Endothelial cell of umbilical vein (primary cell): Measurements from ENCODE around the gene FXYD4. TPM values are rescaled to one million over a fixed set of nuclear protein-coding genes. Genes with fewer than 3 reads are reported as not detected.

Source experiments
- BruUV-seq: library from RNA; stranded (reverse); fragments of 400-500 nt; replicated peaks from 2 replicates; lab custom pipeline; 2021; lab: Mats Ljungman, UMichigan
- CTCF ChIA-PET: fragments of 300-600, 350-600 bp; sonication (Branson Sonifier 250); formaldehyde crosslinking; loops from one replicate; lab custom pipeline; 2021; ENCODE audit warnings: antibody characterized with exemption, inconsistent platforms; lab: Charles Lee
- POLR2A ChIA-PET: fragments of 300-600, 350-600 bp; sonication (Branson Sonifier 250); formaldehyde crosslinking; loops from one replicate; lab custom pipeline; 2021; ENCODE audit warnings: antibody characterized with exemption, inconsistent platforms; lab: Charles Lee
- DNase-seq: peaks from one replicate; pipeline ENCODE4 v3.0.0-alpha.2; 2011; ENCODE audit warnings: low read depth, low spot score
- FAIRE-seq: peaks from 2 replicates; lab custom pipeline; 2011; peaks lifted over from hg19 to GRCh38; lab: Jason Lieb, UNC
- H2AFZ ChIP-seq: 2 replicates; pipeline ENCODE4 v1.6.0; 2012; ENCODE audit warnings: low read depth, low read length, control low read depth, inconsistent platforms
- H3K27ac ChIP-seq: 2 replicates; pipeline ENCODE4 v1.5.1; 2011; ENCODE audit warnings: low read depth, mild to moderate bottlenecking, control low read depth, low read length, moderate library complexity; ENCODE audit not compliant: insufficient read depth
- H3K27me3 ChIP-seq, 2 experiments: 2 replicates each; pipeline versions ENCODE4 v1.6.0 to v1.6.1; 2011; ENCODE audit warnings: low read length in 2 of 2, mixed read lengths in 1 of 2; ENCODE audit not compliant: control insufficient read depth in 2 of 2, insufficient read depth in 2 of 2
- H3K36me3 ChIP-seq, 2 experiments: 2 replicates in 1 of 2; 3 replicates in 1 of 2; pipeline ENCODE4 v1.5.1; 2011; ENCODE audit warnings: low read length in 2 of 2, mild to moderate bottlenecking in 1 of 2, moderate library complexity in 1 of 2; ENCODE audit not compliant: control insufficient read depth in 2 of 2, insufficient read depth in 2 of 2; ENCODE audit errors: extremely low read depth in 1 of 2
- H3K4me1 ChIP-seq: 3 replicates; pipeline ENCODE4 v1.5.1; 2011; ENCODE audit warnings: mild to moderate bottlenecking, low read length; ENCODE audit not compliant: control insufficient read depth, insufficient read depth; ENCODE audit errors: extremely low read depth
- H3K4me2 ChIP-seq: 2 replicates; pipeline ENCODE4 v1.6.1; 2011; ENCODE audit warnings: low read length, control low read depth, mixed read lengths; ENCODE audit not compliant: insufficient read depth
- H3K4me3 ChIP-seq, 3 experiments: fragments of 200-600 bp in 1 of 3; sonication (generic), shearing (Covaris generic) in 1 of 3; replicated peaks in 1 of 3; 2 replicates each; pipeline ENCODE4 v1.5.1; 2011 to 2016; ENCODE audit warnings: control low read depth in 3 of 3, low read length in 3 of 3, mild to moderate bottlenecking in 2 of 3, inconsistent platforms in 1 of 3, low read depth in 1 of 3, moderate library complexity in 1 of 3; ENCODE audit not compliant: insufficient read depth in 1 of 3
- H3K79me2 ChIP-seq: 2 replicates; pipeline ENCODE4 v1.6.0; 2012; ENCODE audit warnings: low read length, inconsistent platforms; ENCODE audit not compliant: control insufficient read depth, insufficient read depth
- H3K9ac ChIP-seq: replicated peaks from 2 replicates; pipeline ENCODE3; 2011; ENCODE audit warnings: low read length, control low read depth; ENCODE audit not compliant: insufficient read depth; ENCODE audit errors: extremely low read depth
- H3K9me1 ChIP-seq: replicated peaks from 3 replicates; pipeline ENCODE4 v1.6.0; 2011; ENCODE audit warnings: mild to moderate bottlenecking, low read length; ENCODE audit not compliant: control insufficient read depth, insufficient read depth; ENCODE audit errors: extremely low read depth
- H3K9me3 ChIP-seq: replicated peaks from 2 replicates; pipeline ENCODE4 v1.5.1; 2012; ENCODE audit warnings: low read length, inconsistent platforms; ENCODE audit not compliant: control insufficient read depth, insufficient read depth
- H4K20me1 ChIP-seq: replicated peaks from 2 replicates; pipeline ENCODE3; 2011; ENCODE audit warnings: mild to moderate bottlenecking, low read length; ENCODE audit not compliant: control insufficient read depth, insufficient read depth; ENCODE audit errors: extremely low read depth
- EZH2 ChIP-seq: IDR thresholded peaks from 2 replicates; pipeline ENCODE4 v1.6.1; 2012; ENCODE audit warnings: borderline replicate concordance, low read depth, mild to moderate bottlenecking, moderate library complexity, low read length, inconsistent platforms; ENCODE audit not compliant: severe bottlenecking
- GATA2 ChIP-seq: IDR thresholded peaks from 2 replicates; pipeline ENCODE4 v1.7.0; 2011; ENCODE audit warnings: low read depth, mild to moderate bottlenecking, moderate library complexity, mixed read lengths, low read length; ENCODE audit not compliant: insufficient read length, insufficient read depth
- JUN ChIP-seq: IDR thresholded peaks from 2 replicates; pipeline ENCODE4 v1.6.1; 2011; ENCODE audit warnings: borderline replicate concordance, low read depth; ENCODE audit not compliant: insufficient read length, insufficient read depth
- MAX ChIP-seq: IDR thresholded peaks from 2 replicates; pipeline ENCODE4 v1.6.1; 2011; ENCODE audit not compliant: insufficient read depth, insufficient read length
- POLR2A ChIP-seq: IDR thresholded peaks from 2 replicates; pipeline ENCODE4 v1.6.1; 2012; ENCODE audit warnings: low read depth, mild to moderate bottlenecking, control low read depth, low read length
- POLR2AphosphoS5 ChIP-seq: IDR thresholded peaks from 2 replicates; pipeline ENCODE4 v1.6.1; 2012; ENCODE audit warnings: low read depth, mild to moderate bottlenecking, control low read depth, low read length, moderate library complexity; ENCODE audit not compliant: insufficient read depth
- dilution Hi-C: fragments of 300-500 bp; cut with MboI; formaldehyde crosslinking; loops from one replicate; pipeline ENCODE4 v1.15.0; 2019; ENCODE audit warnings: low sequenced_read_pairs; ENCODE audit not compliant: extremely low pct_ligation_motif_present
- intact Hi-C: fragments of 100-400 bp; cut with micrococcal nuclease; formaldehyde crosslinking; loops from one replicate; pipeline ENCODE4 v1.10.0; 2022
- polyA plus RNA-seq, 4 experiments: library from polyadenylated mRNA; depleted of rRNA in 3 of 4; stranded (reverse) in 3 of 4; unstranded in 1 of 4; fragments of >200 nt; gene quantifications; 2 replicates each; pipeline versions ENCODE4 v1.2.1 to v1.2.3, GENCODE V29; 2011 to 2012; ENCODE audit warnings: missing spikeins in 1 of 4
- total RNA-seq: library from RNA; stranded (reverse); gene quantifications from 2 replicates; pipeline ENCODE4 v1.2.3, GENCODE V29; 2021
- TF ChIP-seq, protein P1 (sequence below), 2 donors: IDR thresholded peaks; 1 replicate in 1 of 2; 2 replicates in 1 of 2; pipeline ENCODE4 v1.5.1; 2011; ENCODE audit warnings: low read length in 2 of 2, mild to moderate bottlenecking in 2 of 2, moderate library complexity in 2 of 2, control low read depth in 1 of 2, inconsistent platforms in 1 of 2, low read depth in 1 of 2; ENCODE audit not compliant: insufficient read depth in 1 of 2; ENCODE audit errors: extremely low read depth in 1 of 2

The FXYD4 gene
- total and polyA plus RNA-seq, 2 donors (not counting 3 experiments of a cell fraction or from before 2014, with no cell fraction given): not detected

DNA sequence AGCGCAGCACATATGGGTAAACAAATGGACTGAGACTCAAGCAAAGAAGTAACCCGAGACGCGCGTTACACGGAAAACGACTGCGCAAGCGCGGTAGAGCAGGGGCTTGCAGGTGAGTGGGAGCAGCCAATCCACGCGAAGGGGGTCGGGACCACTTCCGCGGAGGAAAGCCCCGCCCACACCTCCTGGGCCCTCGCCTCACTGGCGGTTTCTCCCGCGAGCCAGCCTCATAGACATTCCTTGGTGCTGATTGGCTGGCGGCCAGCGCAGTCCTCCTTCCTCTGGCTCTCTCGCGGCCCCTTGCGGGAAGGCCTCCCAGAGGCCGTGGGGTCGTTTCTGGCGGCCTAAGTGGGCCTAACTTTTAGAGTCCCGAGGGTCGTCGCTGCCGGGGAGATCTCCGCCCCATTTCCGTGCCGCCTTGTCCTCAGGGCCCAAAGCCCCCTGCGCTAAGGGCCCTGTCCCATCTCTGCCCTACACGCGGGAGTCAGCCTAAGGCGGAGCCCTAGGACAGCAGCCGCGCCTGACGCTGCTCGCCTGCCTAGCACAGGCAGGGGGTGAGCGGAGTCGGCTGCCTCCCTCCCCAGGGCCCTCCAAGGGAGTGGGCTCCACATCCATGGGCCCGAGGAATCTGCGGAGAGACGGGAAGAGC, 9.1 kb upstream of the FXYD4 start:
- peak overlapping the region; percentile 25 for H3K4me2 ChIP-seq
- peak overlapping the region; percentile 66 for H2AFZ ChIP-seq
- no peaks in the 10 kb centered on the region for H3K36me3 ChIP-seq
- FAIRE-seq (peak; percentile 91), DNase-seq (peak; percentile 81)
- dilution Hi-C loops (no loop called here), intact Hi-C loops (no loop called here)
- H3K4me3 ChIP-seq: peak overlapping the region in 2 of 3 experiments; percentile 14 to 28
- TF ChIP-seq EZH2: no peak
- TF ChIP-seq, protein P1, sequence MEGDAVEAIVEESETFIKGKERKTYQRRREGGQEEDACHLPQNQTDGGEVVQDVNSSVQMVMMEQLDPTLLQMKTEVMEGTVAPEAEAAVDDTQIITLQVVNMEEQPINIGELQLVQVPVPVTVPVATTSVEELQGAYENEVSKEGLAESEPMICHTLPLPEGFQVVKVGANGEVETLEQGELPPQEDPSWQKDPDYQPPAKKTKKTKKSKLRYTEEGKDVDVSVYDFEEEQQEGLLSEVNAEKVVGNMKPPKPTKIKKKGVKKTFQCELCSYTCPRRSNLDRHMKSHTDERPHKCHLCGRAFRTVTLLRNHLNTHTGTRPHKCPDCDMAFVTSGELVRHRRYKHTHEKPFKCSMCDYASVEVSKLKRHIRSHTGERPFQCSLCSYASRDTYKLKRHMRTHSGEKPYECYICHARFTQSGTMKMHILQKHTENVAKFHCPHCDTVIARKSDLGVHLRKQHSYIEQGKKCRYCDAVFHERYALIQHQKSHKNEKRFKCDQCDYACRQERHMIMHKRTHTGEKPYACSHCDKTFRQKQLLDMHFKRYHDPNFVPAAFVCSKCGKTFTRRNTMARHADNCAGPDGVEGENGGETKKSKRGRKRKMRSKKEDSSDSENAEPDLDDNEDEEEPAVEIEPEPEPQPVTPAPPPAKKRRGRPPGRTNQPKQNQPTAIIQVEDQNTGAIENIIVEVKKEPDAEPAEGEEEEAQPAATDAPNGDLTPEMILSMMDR (IDR thresholded peaks at IDR 0.05; ENCODE audit: extremely low read depth in 1 of 2, insufficient read depth in 1 of 2, low read depth in 1 of 2, low read length in 2 of 2): peak; percentile 31 to 46
- H3K9ac ChIP-seq: peak overlapping the region; percentile 2
- no peaks in the 10 kb centered on the region for H4K20me1 ChIP-seq
- ChIA-PET POLR2A (no interaction called here), CTCF (interaction anchor here (1.0 to 1.1 kb wide), 2 partner anchors 18 to 69 kb away, joined by 3 read pairs; no protein-coding TSS in a partner anchor)
- no peaks in the 10 kb centered on the region for H3K27me3 ChIP-seq
- H3K4me1 ChIP-seq: no peaks in the 10 kb centered on the region
- no peak overlapping the region for H3K27ac ChIP-seq
- H3K9me3 ChIP-seq: no peaks in the 10 kb centered on the region
- H3K9me1 ChIP-seq: no peaks in the 10 kb centered on the region
- H3K79me2 ChIP-seq: no peaks in the 10 kb centered on the region
- BruUV-seq: no TSS peak

DNA sequence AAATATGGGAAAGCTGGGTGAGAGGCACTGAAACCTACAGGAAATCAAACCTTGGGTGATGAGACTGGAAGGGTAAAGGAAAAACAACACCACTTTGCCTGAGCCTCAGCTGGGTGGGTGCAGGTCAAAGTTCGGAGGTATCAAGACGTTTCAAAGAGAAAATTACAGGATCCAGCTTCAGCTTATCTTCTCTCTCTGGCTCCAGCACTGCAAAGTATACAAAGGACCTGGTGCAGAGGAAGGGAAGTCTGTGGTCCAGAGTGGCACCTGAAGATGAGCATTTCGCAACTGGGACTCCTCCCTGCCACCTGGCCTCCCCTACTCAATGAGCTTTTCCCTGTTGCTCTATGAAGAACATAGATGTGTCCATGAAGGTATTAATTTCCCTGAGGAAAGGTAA, 6.4 kb upstream of the FXYD4 start:
- H3K9me1 ChIP-seq: no peaks in the 10 kb centered on the region
- no peak for FAIRE-seq
- no TSS peak for BruUV-seq
- TF ChIP-seq POLR2AphosphoS5 (no peak), JUN (no peak), GATA2 (no peak), MAX (no peak), POLR2A (no peak), EZH2 (no peak)
- H3K9ac ChIP-seq: no peak overlapping the region
- H3K4me2 ChIP-seq: no peak overlapping the region
- no peaks in the 10 kb centered on the region for H3K9me3 ChIP-seq
- no peak for DNase-seq
- H3K79me2 ChIP-seq: no peaks in the 10 kb centered on the region
- no peak overlapping the region for H3K4me3 ChIP-seq
- H3K4me1 ChIP-seq: no peaks in the 10 kb centered on the region
- H3K27ac ChIP-seq: no peak overlapping the region
- no peaks in the 10 kb centered on the region for H3K36me3 ChIP-seq
- ChIA-PET CTCF (no interaction called here), POLR2A (no interaction called here)
- no peak overlapping the region for H2AFZ ChIP-seq
- H3K27me3 ChIP-seq: no peaks in the 10 kb centered on the region
- intact Hi-C loops: no loop called here
- dilution Hi-C loops: no loop called here
- H4K20me1 ChIP-seq: no peaks in the 10 kb centered on the region
